ENCODE data around the gene LENG9.

The LENG9 gene

DNA sequence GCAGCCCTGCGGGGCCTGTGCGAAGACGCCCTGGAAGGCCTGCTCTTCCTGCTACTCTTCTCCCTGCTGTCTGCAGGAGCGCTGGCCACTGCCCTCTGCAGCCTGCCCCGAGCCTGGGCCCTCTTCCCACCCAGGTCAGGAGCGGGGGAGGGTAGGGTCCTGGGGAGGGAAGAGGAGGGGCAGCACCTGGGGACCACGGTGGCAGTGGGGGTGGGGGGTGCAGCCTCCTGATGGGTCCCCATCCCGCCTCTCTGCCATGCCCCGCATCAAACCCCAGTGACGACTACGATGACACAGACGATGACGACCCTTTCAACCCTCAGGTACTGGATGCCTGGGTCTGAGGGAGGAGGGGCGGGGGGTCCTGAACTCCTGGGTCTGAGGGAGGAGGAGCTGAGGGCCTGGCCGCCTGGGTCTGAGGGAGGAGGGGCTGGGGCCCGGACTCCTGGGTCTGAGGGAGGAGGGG lies 28.0 kb downstream of the LENG9 start:
- DNase-seq = no peak

GRCh38 chr19:54434873-54435214 lies 28.7 kb downstream of the LENG9 start:
- DNase-seq = no peak

DNA sequence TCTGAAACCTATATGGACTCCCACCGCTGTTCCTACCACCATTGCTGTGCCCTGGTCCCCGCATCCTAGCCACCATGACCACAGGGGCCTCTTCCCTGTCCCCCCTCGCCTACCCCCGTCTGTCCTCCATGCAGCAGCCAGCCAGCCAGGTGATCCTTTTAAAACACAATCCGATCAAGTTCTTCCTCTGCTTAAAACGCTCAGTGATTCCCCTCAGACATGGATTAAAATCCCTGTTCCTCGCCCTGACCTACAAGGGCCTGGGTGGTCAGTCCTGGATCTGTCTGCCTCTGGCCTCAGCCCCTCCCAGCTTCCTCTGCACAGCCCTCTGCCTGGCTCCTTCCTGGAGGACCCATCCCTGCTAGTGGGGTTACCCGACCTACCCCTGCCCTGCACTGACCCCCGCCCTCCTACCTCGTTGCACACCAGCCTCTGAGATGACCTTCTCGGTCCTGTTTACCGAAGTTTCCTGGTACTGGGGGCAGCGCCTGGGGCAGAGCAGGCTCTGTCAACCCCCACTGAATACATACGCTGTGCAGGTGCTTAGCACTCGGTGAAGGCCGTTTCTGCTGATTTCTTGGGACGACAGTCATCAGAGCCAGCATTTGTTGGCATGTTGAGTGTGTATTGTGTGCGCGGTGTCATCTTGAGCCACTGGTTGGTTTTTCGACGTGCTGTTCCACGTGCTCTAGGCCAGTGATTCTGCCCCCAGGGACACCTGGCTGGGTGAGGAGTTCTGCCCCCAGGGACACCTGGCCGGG lies 29.3 kb downstream of the LENG9 start:
- no peak for DNase-seq

DNA sequence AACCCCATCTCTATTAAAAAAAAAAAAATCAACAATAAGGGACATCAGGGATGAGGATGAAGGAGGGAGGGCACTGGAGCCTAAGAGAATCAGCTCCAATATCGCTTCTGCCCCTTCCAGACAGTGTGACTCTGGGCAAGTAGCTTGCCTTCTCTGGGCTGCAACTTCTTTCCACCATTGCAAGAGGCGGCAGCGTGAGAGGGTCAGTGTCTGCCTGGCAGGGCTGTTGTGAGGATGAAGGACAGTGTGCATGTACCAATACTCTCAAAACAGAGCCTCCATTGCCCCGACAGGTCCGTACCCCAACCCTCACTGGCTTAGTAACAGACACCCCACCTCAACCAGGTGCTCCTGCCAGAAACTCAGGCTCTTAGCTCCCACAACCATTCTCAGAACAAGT lies 29.9 kb downstream of the LENG9 start:
- no peak for DNase-seq

DNA sequence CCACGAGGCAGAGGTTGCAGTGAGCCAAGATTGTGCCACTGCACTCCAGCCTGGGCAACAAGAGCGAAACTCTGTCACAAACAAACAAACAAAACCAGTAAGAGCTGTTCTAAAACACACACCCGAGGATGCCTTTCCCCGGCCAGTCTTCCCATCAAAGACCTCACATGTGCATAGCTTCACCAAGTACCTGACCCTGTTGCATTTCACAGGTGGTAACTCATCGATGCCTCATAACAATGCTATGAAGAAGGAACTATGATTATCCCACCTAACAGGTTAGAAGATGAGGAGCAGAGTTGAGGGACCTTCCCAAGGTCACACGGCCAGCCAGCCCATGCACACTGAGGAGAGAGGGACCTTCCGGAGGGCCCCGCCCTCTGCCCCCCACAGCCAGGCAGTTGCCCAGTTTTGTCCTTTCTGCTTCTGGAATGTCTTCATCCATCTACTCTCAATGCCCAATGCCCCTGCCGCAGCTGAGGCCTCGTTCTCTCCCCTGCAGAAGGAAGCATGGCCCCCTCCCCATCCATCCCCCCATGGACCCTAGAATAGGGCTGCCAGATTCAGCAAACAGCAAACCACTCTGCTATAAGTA lies 31.3 kb downstream of the LENG9 start:
- no peak for DNase-seq

- no peak for DNase-seq
Measured at GRCh38 chr19:54431255-54431838, 32.2 kb downstream of the LENG9 start.

DNA sequence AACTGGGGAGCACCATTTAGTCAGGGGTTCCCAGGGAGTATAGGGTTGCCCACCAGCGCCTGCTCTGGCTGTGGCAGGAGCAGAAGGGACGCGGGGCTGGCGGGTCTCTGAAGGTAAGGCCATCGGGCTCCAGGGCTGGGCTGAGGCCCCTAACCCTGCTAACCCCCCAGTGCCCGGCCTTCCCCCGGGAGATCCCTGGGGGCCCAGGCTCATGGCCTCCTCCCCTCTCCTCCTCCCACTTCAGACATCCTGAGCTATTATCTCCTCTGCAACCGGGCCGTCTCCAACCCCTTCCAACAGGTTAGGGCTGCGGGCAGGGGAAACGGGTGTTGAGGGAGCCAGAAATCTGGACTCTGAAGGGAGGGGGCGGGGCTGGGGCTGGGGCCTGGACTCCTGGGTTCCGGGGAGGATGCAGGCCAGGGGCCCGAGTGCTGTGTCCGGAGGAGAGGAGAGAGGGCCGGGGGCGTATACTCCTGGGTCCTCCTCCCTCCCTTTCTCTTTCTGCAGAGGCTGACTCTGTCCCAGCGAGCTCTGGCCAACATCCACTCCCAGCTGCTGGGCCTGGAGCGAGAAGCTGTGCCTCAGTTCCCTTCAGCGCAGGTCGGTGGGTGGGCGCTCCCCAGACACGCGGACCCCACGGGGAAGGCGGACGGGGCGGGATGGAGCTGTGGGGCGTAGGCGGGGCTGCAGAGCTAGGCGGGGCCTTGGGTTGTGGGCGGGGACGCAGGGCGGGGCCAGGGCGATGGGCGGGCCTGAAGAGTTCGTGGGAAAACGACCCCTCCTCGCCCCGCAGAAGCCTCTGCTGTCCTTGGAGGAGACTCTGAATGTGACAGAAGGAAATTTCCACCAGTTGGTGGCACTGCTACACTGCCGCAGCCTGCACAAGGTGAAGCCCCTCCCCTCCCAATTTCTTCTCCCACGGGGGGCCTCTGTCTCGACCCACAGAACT lies 33.0 kb downstream of the LENG9 start:
- DNase-seq = peak; percentile 46

- DNase-seq = no peak
Measured at GRCh38 chr19:54429545-54430227, 33.9 kb downstream of the LENG9 start.

DNA sequence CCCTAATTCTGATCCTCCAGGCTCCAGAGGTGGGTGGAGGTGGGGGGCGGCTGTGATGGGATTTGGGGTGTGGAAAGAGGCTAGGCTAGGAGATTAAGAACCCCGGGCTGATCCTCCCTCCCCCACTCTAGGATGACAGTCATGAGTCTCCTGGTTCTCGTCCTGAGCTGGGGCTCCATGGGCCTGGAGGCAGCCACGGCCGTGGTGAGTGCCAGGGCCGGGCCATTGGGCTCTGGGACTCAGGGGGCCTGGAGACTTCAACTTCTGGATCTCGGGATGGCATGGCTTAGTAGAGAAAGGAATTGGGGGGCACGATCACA lies 34.4 kb downstream of the LENG9 start:
- DNase-seq = no peak

- DNase-seq = no peak
Measured at GRCh38 chr19:54428323-54429175, 35.0 kb downstream of the LENG9 start.

GRCh38 chr19:54427586-54427985 lies 36.0 kb downstream of the LENG9 start:
- DNase-seq = no peak

GRCh38 chr19:54426291-54426931 lies 37.2 kb downstream of the LENG9 start:
- DNase-seq = no peak

DNA sequence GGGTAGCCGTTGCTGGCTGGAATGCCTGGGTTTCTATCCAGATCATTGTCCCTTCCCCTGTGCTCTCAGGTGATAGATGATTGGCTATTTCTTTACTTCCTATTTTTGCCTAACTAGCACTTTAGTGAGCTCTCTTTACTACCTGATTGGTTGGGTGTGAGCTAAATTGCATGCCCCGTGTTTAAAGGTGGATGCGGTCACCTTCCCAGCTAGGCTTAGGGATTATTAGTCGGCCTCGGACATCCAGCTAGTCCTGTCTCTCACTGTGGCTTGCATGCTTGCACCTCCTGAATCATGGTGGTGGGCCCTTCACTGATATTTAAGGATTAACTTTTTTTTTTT lies 38.2 kb downstream of the LENG9 start:
- DNase-seq = no peak

DNA sequence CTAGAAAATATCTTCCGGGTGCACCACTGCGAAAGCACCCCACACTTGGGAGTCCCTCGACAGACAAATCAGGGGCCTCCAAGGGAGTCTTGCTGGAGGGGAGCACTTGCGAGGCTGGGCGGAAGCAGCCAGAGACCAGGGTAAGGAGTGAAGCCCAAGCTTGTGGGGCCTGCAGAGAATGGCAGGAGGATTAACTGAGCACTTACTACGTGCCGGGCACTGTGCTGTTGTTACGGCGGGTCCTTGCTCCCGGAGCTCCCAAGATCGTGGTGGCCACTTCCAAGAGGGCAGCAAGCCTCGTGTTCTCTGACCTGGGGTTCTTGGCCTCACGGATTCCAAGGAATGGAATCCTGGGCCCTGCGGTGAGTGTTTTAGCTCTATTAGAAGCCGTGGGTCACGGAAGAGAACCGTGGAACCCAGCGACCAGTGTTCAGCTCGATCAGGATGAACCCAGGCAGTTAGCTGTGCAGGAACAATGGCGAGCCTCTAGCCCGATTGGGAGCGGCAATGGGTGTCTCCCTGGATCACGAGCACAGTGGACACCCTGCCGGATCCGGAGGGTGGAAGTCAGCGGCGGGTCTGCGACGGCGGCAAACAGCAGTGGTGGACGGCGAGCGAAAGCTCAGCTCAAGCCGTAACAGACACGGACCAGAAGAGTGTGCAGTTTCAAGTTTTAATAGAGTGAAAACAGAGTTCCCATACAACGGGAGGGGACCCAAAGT lies 38.8 kb downstream of the LENG9 start:
- DNase-seq = no peak

GRCh38 chr19:54424201-54424600 lies 39.4 kb downstream of the LENG9 start:
- DNase-seq = no peak

- no peak for DNase-seq
Measured at GRCh38 chr19:54422136-54422535, 41.4 kb downstream of the LENG9 start.

GRCh38 chr19:54421521-54421920 lies 42.1 kb downstream of the LENG9 start:
- DNase-seq = no peak

GRCh38 chr19:54421169-54421516 lies 42.4 kb downstream of the LENG9 start:
- no peak for DNase-seq

- no peak for DNase-seq
Measured at GRCh38 chr19:54420383-54421168, 43.0 kb downstream of the LENG9 start.

DNA sequence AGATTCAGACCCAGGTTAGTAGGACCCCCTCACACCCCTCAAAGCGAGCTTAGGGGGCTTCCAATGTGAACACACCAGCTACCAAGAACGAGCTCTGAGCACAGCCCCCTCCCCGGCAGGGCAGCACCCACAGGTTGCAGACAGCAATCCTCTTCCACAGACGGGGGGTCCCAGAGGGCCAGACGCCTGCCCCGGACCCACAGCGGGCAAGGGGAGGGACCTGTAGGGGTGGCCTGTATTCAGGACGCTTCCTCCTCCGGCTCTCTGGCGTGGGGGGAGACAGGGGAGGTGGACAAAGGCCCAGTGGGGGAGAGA lies 43.6 kb downstream of the LENG9 start:
- no peak for DNase-seq

Measured in CD4-positive, alpha-beta T cell treated with Interleukin-17A for 1 hour (primary cell).